Middle frontal gyrus (tissue), 1 donor: Measurements from ENCODE around the gene PGM3.
"Not testable (repeated sequence)": the region's sequence is repeated elsewhere in the genome, so short reads cannot be mapped to it uniquely, and the experiment has no call there.

ENCODE experiments used
- DNase-seq: peaks from one replicate; pipeline ENCODE4 v3.0.0-alpha.2; 2015; ENCODE audit warnings: low spot score; ENCODE audit errors: extremely low spot score

The PGM3 gene

GRCh38 chr6:83192871-83193746 is at the start of gene PGM3, which contains the start of gene RWDD2A:
PGM3 (minus strand) TSS chr6:83193265; CDS start chr6:83191012, 2,253 bp downstream.
RWDD2A (plus strand) TSS chr6:83193357; CDS start chr6:83194452, 1,095 bp downstream.
- peak; percentile 89 for DNase-seq

GRCh38 chr6:83231146-83231545 is 38.1 kb upstream of the PGM3 start:
- no peak for DNase-seq

DNA sequence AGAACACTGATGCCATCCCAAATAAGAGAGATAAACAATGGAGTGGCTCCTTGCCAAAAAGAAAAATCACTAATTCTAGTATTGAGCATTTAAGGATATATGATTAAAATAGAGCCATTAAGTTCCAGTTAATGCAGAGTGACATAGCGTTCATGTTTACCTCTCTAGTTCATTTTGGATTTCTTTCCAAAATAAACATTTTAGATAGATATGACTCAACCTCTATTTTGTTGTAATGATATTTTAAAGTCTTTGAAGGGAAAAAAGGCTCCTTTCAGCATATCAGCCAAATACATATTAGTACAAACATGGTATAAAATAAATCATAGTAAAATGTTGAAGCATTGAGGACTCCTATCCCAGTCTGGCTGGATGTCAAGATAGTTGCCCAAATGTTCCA is 33.5 kb upstream of the PGM3 start:
- DNase-seq: no peak

GRCh38 chr6:83221889-83222479 is 28.9 kb upstream of the PGM3 start:
- no peak for DNase-seq

DNA sequence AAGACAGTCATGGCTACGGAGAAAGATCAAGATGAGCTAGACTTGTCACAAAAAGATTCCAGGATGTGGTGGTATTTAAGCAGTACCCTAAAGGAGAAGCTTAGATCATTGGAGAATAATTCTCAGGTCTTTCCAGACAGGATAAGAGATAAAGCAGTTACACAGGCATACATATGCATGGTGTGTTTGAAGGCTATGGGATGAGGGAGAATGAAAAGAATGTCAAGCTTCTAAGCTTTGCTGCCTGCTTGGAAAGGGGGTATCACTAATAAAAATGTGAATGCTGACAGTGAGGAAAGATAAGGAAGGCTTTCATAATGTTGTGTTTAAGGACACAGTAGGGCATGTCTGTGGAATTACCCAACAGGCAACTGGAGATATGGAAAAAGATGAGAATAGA is 28.2 kb upstream of the PGM3 start:
- no peak for DNase-seq

GRCh38 chr6:83220121-83220520 is 27.1 kb upstream of the PGM3 start:
- no peak for DNase-seq

GRCh38 chr6:83218646-83219045 is 25.6 kb upstream of the PGM3 start:
- no peak for DNase-seq

DNA sequence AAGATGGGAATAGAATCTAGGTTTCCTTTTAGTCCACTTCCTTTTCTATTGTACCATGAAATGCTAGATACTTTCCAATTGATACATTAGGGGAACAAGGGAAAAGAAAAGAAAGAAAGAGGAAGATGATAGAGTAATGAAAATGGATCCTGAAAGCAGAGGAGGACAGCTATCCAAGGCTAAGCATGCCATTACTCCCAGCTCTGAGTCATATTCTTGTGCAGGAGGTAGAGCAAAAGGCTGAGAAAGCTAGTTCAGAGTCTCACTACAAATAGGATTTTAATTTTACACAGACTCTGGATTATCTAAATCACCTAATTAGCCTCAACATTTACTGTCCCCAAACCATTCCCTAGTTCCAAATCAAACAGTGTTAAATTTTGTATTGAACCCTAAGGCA is 23.7 kb upstream of the PGM3 start:
- no peak for DNase-seq

- peak; percentile 66 for DNase-seq
These were observed 22.3 kb upstream of the PGM3 start for GRCh38 chr6:83215131-83216047.

GRCh38 chr6:83202031-83202430 is 9.0 kb upstream of the PGM3 start:
- no peak for DNase-seq

GRCh38 chr6:83199863-83200225 is 6.8 kb upstream of the PGM3 start:
- DNase-seq: no peak

DNA sequence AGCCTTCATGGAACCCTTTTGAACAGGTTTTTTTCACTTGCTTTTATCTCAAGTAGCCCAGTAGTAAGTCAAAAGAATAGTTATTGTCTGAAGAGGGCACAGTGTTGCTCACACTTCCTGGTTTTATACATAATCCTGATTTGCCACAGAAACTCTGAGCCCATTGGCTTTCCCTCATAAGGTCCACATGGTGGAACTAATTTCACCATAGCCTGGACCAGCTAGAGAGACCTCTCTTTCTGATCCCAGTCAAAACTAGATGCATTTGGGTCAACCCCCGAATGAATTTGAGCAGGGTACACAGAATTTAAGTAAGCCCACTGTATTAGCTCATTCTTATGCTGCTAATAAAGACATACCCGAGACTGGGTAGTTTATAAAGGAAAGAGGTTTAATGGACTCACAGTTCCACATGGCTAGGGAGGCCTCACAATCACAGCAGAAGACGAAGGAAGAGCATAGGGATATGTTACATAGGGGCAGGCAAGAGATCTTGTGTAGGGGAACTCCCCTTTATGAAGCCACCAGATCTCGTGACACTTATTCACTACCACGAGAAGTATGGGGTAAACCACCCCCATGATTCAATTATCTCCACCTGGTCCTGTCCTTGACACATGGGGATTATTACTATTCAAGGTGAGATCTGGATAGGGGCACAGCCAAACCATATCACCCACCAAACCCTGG is 6.3 kb upstream of the PGM3 start:
- DNase-seq: no peak

GRCh38 chr6:83198486-83199172 is 5.6 kb upstream of the PGM3 start:
- no peak for DNase-seq

- no peak for DNase-seq
These were observed 892 bp upstream of the PGM3 start for GRCh38 chr6:83193747-83194566.

DNA sequence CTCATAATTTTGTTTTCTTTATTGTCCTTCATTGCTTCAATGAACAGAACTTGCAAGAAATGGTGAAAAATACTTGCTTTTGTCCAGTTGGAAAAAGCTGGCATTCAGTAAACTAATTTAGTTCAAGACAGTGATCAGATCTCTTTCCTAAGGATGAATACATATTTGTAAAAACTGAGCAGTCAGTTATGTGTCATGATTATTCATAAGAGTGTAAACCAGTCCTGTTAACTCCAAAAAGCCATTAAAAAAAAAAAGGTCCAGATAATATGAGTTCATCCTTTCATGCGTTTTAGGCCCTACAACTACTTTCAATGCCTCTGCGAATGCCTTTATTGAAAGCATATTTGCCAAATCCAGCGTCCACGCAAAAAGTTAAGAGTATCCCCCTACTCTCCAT is 609 bp downstream of the PGM3 start:
- DNase-seq: no peak

DNA sequence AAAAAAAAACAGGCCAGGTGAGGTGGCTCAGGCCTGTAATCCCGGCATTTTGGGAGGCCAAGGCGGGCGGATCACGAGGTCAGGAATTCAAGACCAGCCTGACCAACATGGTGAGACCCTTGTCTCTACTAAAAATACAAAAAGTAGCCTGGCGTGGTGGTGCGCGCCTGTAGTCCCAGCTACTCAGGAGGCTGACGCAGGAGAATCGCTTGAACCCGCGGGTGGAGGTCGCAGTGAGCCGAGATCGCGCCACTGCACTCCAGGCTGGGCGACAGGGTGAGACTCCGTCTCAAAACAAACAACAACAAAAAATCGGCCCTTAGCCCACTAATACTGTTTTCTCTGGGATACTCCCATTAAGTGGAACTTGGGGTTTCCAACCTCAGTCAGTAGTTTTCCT is 1.1 kb downstream of the PGM3 start:
- DNase-seq: not testable (repeated sequence)

GRCh38 chr6:83190626-83191025 is 2.4 kb downstream of the PGM3 start:
- DNase-seq: no peak

- DNase-seq: no peak
These were observed 4.6 kb downstream of the PGM3 start for GRCh38 chr6:83188501-83188900.

- DNase-seq: no peak
These were observed 8.0 kb downstream of the PGM3 start for GRCh38 chr6:83185096-83185495.
